NCI-H345 treated with DMSO at 0.1 percent for 48 hours (cell line): ENCODE data around the gene XPNPEP2.
"Not testable (repeated sequence)": the region's sequence is repeated elsewhere in the genome, so short reads cannot be mapped to it uniquely, and the experiment has no call there.

Experiments used
- DNase-seq: peaks from one replicate; lab custom pipeline; 2025; ENCODE audit not compliant: unreplicated experiment; lab: John Stamatoyannopoulos, UW

XPNPEP2 gene

DNA sequence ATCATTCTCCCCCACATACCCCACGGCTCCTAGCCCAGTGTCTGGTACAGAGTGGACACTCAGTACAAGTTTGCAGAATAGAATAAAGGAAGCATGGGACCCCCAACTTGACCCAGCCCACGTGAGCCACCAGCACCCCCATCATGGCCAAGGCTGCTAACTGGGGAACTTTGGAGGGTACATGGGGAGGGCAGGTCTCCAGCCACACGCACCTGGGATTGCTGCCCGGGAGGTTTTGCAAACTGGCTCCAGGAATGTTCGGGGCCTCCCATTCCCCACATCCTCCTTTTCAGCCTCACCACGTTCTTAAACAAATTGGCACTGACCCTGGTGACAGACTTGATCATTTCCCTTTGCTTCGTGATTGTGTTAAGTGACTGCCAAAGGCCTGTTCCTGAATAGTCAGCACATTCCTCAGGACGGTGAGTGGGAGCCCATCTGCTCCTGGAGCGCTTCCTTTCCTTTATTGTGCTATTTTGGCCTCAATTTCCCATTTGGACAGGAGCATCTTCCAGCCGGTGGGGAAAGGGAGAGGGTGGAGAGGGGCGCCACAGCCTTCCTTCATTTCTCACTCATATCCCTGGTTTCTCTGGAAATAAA lies 18.7 kb upstream of the XPNPEP2 start:
- no peak for DNase-seq

DNA sequence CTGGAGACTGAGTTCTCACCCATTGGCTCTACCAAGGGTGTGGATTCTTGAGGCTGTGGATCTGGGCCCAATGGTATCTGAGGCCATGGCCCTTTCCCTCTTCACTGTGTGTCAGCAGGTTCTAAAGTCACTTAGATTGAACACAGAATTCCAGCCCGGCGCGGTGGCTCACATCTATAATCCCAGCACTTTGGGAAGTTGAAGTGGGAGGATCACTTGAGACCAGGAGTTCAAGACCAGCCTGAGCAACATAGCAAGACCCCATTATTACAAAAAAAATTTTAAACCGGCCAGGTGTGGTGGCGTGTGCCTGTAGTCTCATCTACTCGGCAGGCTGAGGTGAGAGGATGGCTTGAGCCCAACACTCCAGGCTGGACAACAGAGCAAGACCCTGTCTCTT lies 18.0 kb upstream of the XPNPEP2 start:
- DNase-seq: no peak

DNA sequence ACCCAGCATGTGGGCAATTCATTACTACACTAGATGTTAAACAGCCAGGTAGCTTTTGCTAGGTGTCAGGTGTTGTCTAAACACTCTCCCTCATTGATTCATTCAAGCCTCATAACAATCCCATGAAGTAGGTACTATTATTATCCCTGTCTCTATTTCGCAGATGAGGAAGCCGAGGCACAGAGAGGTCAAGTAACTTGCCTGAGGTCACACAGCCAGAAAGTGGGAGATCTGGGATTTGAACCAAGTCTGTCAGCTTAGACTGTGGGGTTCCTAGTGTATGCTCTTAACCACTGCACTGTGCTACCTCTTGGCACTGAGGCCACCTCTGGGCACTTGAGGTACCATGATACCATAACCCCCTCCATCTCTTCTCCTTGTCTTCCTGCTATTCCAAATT lies 17.4 kb upstream of the XPNPEP2 start:
- no peak for DNase-seq

DNA sequence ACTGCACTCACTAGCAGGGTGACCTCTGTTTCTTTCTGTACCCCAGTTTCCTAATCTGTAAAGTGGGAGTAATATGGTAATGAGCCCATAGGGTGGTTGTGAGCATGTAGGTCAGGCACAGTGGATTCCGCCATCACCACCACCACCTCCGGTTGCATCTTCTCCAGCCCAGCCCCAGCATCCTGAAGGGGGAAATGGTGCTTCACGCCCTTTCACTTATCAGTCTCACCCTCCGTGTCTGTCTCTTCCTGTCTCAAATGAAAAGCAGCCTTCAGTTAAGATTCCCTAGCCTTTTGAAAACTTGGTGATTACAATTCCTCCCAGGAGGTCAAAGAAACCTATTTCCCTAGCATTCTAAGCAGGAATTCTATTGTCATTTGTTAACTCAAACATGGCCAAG lies 16.9 kb upstream of the XPNPEP2 start:
- no peak for DNase-seq

DNA sequence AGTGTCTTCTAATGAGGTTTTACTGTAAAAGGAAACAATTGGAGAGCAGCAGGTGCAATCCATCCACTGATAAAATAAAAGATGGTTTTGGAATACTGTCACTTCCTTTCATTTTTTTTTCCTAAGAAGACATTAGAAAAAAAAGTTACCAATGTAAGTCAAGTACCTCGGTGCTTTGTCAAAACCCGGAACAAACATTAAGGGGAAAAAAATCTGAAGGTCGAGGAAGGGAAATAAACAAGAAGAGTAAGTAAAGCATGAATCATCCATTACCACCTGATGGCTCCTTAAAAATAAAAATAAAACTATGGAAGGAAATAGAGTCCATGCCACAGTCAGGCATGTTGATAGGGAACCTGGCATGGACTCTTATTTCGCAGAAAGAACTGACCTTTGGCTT lies 15.3 kb upstream of the XPNPEP2 start:
- DNase-seq: no peak

DNA sequence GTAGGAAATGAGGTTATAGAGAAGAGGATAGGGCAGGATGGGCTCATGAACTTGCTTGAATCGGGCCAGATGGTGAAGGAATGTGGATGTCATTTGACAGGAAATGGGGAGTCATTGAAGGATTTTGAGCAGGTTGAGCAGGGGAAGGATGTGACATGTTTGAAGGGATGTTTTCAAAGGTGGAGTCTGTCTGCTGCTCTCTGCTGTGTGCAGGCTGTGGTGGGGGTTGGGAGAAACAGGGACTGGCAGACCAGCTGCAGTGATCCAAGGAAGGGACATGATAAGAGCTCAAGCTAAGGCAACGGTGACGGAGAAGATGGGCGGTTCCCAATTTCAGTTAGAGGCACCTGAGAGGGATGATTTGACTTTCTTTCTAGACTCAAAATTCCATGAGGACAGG lies 14.0 kb upstream of the XPNPEP2 start:
- no peak for DNase-seq

DNA sequence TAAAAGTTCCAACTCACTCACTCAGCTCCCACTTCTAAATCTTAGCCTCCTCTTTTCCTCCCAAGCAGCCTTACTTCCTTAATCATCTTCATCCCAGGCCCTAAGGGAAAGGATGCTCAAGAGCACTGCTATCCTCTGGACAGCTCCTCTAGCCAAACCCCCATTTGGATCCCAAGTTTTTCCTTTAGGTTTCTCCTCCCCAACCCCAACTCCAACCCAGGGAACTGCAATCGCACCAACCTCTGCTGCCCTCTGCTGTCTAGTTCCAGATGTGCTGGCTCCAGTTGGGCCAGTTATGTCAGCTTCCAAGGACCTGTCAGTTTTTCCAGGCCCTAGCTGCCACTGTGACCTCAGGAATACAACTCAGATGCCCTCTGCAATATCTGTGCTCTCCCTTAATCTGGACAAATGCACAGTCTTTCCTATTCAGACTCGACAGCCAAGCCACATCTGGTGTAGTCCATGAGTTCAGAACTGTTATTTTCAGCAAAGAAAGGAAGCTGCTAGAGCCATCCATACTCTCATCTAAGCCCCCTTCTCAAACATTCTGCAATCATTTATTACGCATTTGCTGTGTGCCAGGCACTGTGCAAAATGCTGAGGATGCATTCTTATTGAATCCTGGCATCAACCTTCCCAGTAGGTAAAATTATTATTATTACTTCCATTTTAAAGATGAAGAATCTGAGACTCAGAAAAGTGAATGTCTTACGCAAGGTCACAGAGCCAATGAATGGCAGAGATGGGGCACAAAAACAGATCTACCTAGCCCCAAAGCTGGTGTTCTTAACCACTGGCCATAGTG lies 12.3 kb upstream of the XPNPEP2 start:
- peak; percentile 1 for DNase-seq

DNA sequence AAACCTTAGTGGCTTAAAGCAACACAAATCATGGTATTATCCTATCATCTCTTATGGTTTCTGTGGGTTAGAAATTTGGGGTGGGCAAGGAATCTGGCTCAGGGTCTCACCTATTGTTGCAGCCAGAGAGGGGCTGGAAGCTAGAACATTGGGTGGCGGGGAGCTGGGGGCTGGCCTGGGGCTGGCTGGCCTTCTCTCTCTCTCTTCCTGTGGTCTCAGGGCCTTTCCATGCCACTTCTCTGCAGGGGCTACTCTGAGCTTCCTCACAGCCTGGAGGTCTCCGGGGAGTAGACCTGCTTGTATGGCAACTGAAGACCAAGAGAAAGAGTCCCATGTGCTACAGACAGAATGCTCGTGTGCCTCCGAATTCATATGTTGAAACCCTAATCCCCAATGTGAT lies 10.7 kb upstream of the XPNPEP2 start:
- no peak for DNase-seq

DNA sequence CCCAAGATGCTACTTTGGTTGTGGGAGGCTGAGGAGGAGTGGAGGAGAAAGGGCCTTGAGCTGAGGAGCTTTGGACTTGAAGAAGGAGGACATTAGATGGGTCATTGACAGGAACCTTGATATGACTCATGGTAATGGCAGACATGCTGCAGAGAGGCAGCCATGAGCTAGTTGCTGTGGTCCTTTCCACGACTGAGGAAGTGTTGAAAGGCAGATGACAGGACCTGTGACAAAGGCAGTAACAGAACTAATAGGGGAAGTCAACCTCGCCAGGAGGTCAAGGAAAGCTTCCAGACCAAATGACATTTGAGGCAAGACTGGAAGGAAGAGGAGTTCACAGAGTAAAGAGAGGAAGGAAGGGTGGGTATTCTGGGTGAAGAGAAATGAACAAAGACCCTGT lies 7.6 kb upstream of the XPNPEP2 start:
- no peak for DNase-seq

DNA sequence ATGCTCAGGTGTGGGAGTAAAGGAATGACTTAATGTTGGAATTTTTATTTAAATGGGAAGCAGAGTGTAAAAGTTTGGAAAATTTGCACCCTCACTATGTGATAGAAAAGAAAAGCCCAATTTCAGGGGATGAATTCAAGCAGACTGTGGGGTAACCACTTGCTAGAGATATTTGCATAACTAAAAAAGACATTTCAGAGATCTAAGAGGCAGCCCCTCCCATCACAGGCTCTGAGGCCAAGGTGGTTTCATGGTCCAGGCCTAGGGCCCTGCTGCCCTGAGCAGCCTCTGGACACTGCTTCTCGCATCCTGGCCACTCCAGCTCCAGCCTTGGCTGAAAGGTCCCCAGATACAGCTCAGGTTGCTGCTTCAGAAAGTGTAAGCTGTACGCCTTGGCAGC lies 5.9 kb upstream of the XPNPEP2 start:
- no peak for DNase-seq

DNA sequence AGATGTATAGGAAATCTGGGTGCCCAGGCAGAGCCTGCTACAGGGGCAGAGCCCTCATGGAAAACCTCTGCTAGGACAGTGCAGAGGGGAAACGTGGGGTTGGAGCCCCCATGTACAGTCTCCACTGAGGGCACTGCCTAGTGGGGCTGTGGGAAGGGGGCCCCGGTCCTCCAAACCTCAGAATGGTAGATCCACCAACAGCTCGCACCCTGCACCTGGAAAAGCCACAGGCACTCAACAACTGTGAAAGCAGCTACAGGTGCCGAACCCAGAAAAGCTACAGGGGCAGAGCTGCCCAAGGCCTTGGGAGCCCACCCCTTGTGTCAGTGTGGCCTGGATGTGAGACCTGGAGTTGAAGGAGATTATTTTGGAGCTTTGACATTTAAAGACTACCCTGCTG lies 5.4 kb upstream of the XPNPEP2 start:
- DNase-seq: no peak

DNA sequence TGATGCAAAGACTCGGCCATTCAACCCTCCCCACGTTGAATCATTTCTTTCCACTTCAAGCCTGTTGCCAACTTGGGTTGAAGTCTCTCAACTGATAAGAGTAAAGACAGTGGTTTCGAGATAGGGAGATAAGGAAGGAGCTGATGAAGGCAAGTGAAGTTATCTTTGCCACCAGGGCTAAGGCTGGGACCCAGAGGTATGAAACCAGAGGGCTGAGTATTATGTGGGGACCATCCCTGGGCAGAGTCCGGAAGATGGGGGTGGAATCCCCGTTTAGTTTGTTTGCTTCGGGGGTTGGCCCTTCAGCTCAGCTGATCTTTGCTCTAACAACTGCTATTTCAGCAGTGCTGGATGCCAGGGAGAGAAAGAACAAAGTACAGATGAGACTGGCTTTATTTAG lies 2.3 kb upstream of the XPNPEP2 start:
- DNase-seq: no peak

DNA sequence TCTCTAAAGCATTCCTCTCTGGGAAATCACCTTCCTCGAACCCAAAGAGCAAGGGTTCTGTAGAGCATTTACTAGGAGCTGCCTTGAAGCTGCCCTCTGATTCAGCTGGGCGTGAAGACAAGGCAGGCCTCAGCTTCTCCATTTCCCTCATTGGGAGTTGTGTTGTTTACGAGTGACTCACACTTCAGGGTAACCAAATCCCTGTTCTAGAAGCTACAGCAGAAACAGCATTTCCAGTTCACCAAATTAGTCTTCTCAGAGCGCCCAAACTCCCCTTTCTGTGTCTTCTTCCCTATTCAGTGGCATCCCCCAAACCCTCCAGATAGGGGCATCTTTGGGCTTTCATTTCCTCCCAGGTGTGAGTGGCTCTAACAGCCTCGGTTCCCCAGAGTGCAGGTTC lies 863 bp upstream of the XPNPEP2 start:
- no peak for DNase-seq

DNA sequence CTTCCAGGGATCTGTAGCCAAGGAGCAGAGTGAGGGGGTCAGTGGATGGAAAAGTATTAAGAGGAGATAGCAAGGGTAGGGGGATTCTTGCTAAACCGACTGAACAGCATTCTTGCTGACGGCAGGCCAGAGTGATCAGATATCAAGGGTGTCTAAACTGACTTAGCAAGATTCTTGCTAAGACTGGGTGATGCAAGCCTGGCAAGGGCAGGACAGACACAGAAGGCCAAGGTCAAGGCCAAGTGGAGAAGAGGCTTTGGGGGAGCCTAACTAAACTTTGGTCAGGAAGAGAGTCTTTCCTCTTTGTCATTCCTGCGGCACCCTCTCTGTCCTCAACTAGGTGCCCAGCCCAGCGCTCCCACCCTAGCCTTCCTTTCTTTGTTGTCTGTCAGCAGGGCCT lies 799 bp downstream of the XPNPEP2 start:
- no peak for DNase-seq

DNA sequence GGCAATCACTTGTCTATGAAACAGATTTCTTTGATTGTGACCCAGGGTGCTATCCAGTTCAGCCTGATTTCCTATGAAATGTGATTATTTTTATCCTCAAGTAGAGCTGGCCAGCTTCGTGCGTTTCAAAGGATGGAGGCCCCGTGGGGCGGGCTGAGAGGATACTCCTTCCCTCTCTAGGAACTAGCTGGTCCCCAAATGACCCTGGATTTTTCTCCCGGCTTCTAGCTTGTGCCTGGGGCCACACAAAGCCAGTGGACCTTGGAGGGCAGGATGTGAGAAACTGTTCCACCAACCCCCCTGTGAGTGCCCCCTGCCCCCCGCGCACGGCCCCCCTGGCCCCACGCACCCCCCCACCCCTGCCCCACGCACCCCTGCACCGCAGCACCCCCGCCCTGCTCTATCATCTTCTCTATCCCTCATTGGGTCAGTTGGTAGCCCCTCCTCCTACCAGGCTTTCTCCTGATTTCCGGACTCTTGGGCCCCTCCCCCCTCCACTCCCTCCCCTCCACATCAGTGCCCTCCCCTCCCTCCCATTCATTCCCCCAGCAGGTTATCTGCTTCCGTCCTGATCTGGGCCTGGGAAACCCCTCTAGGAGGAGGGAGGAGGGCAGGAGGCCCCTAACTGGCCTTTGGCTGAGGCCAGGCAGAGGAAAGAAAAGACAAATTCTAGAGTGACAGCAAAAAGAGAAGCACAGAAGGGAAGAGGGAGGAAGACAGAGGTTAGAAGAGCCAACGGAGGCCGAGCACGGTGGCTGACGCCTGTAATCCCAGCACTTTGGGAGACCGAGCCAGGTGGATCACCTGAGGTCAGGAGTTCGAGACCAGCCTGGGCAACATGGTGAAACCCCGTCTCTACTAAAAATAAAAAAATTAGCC lies 3.3 kb downstream of the XPNPEP2 start:
- no peak for DNase-seq

DNA sequence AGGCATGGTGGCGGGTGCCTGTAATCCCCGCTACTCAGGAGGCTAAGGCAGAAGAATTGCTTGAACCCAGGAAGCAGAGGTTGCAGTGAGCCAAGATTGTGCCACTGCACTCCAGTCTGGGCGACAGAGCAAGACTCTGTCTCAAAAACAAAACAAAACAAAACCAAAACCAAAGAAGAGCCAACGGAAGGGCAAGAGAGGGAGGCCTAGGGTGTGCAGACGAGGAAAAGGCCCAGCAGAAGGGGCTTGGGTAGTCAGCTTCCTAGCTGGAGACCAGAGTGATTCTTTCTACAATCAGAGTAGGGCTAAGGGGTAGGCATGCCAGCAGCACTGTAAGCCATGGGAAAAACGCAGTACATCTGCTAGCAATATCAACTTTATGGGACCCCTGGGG lies 4.0 kb downstream of the XPNPEP2 start:
- DNase-seq: not testable (repeated sequence)

DNA sequence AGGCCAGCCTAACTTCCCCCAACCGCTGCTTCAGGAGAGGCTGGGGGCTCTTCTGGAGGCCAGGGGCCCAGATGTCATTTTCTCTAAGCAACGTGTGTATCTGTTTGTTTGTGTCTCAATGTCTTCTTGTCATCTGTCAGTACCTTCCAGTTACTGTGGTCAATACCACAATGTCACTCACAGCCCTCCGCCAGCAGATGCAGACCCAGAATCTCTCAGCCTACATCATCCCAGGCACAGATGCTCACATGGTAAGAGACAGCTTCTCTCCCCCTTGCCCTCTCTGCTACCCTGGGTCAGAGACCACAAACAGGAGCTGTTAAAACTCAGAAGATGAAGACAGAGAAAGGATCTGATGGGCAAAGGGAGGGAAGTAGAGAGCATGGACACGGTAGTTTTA lies 5.0 kb downstream of the XPNPEP2 start:
- no peak for DNase-seq

DNA sequence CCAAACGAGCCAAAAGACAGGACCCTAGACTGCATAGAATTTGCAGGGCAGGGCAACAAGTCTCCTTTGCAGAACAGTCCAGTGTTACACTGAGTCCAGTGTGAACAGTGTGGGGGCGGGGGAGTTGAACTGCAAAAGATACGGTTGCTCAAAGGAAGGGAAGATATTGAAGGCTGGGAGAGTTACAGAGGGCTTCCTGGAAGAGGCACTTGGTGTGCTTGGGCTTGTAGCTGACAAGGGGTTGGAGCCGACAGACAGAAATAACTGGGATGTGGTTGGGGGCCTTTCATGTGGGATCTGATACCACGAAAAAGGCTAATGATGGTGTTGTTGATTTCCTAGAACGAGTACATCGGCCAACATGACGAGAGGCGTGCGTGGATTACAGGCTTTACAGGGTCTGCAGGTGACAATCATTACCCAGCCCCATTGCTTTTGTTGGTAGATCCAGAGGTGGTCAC lies 6.1 kb downstream of the XPNPEP2 start:
- no peak for DNase-seq

DNA sequence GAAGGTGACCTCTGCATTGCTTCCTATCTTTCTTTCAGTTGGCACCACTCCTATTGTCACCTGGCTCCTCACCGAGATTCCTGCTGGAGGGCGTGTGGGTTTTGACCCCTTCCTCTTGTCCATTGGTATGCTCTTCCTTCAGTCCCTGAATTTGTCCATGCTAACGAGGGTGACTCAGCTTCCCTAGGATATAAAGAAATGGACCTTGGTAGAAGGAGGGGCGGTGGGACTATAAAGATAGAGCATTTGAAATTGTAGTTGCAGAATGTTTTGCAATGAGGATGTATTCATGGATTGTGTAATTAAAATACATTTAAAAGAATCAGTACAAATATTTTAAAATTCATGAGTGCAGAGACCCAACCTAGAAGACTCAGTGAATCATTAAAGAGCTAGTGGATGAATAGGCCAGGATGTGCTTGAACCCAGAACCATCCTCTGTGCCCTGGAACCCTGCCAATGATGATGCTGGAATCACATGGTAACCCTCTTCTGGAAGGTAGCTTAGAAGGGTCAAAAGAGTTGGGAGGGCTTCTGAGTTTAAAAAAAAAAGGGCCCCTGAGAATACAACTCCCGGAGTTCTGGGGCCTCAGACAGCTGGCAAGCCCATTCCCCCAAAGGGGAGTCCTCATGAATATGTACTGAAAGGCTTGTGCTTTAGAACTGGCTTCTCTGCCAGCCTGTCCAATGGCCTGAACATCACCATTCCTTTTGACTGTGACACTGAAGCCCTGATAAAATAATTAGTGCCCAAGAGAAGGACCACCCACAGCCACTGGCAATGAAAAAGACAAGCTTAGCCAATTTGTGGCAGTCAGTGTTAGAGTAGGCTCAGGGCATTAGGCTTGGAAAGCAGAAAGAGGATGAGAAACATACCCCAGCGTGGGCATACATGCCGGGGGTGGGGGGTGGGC lies 8.0 kb downstream of the XPNPEP2 start:
- DNase-seq: no peak

DNA sequence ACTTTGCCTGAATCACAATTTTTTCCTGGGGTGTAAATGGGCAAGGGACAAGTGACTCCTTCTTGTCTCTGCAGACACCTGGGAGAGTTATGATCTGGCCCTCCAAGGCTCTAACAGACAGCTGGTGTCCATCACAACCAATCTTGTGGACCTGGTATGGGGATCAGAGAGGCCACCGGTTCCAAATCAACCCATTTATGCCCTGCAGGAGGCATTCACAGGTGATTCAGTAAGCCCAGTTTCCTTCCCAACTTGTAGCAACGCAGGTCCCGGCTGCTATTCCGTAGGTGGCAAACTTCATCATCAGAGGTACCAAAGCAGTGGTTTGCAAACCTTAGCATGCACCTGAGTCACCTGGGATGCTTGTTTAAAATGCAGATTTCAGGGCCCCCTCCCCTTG lies 8.8 kb downstream of the XPNPEP2 start:
- DNase-seq: no peak

DNA sequence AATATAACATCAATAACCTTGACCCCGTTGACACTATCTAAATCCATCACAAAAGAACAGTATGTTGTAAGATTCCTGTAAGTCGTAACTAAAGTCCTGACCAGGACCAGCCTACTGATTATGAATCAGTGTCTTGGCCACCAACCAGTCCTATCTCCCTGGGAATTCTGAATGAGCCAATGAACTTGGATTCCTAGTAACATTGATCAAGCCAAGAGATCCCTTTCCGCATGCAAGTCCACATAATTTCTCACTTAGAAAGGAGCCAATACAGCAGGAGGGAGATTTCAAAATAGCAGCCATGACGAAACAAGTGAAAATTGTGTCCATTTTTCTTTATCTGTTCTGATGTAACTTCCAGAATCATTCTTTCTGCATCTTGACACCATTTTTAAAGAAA lies 9.5 kb downstream of the XPNPEP2 start:
- DNase-seq: no peak
